RWPE2 (cell line): ENCODE measurements around the gene USP36.

Source experiments
- ATAC-seq: fragments of 200-7000 bp; cut with Tn5 transposase; 3 replicates; pipeline ENCODE4 v1.9.1; 2021; ENCODE audit warnings: low read depth
- DNase-seq: peaks from one replicate; pipeline ENCODE4 v3.0.0-alpha.2; 2020; ENCODE audit warnings: low spot score
- H3K27ac ChIP-seq: fragments of 450-650 bp; 2 replicates; pipeline ENCODE4 v1.5.1; 2017; ENCODE audit warnings: mild to moderate bottlenecking; ENCODE audit not compliant: poor library complexity, severe bottlenecking
- H3K27me3 ChIP-seq: fragments of 250-450 bp; sonication (Bioruptor Pico); 2 replicates; pipeline ENCODE4 v1.5.1; 2021; ENCODE audit warnings: mild to moderate bottlenecking, moderate library complexity; ENCODE audit not compliant: insufficient read depth, poor library complexity, severe bottlenecking
- H3K36me3 ChIP-seq: fragments of 250-450 bp; sonication (Bioruptor Pico); 2 replicates; pipeline ENCODE4 v1.5.1; 2020; ENCODE audit warnings: low read depth, mild to moderate bottlenecking, moderate library complexity
- H3K4me1 ChIP-seq: fragments of 250-450 bp; sonication (Bioruptor Pico); 2 replicates; pipeline ENCODE4 v1.5.1; 2021; ENCODE audit warnings: mild to moderate bottlenecking, moderate library complexity; ENCODE audit not compliant: insufficient read depth, poor library complexity, severe bottlenecking
- H3K4me3 ChIP-seq: fragments of 250-450 bp; sonication (Bioruptor Pico); 2 replicates; pipeline ENCODE4 v1.5.1; 2021; ENCODE audit warnings: mild to moderate bottlenecking, moderate library complexity; ENCODE audit not compliant: severe bottlenecking
- H3K9me3 ChIP-seq: fragments of 250-450 bp; sonication (Bioruptor Pico); 2 replicates; pipeline ENCODE4 v1.5.1; 2021; ENCODE audit warnings: mild to moderate bottlenecking, moderate library complexity; ENCODE audit not compliant: severe bottlenecking
- TF ChIP-seq, protein P1 (sequence below): fragments of 450-650 bp; IDR thresholded peaks from one replicate; pipeline ENCODE4 v1.5.1; 2017; ENCODE audit warnings: mild to moderate bottlenecking, moderate library complexity; ENCODE audit not compliant: poor library complexity, severe bottlenecking

USP36 gene

DNA sequence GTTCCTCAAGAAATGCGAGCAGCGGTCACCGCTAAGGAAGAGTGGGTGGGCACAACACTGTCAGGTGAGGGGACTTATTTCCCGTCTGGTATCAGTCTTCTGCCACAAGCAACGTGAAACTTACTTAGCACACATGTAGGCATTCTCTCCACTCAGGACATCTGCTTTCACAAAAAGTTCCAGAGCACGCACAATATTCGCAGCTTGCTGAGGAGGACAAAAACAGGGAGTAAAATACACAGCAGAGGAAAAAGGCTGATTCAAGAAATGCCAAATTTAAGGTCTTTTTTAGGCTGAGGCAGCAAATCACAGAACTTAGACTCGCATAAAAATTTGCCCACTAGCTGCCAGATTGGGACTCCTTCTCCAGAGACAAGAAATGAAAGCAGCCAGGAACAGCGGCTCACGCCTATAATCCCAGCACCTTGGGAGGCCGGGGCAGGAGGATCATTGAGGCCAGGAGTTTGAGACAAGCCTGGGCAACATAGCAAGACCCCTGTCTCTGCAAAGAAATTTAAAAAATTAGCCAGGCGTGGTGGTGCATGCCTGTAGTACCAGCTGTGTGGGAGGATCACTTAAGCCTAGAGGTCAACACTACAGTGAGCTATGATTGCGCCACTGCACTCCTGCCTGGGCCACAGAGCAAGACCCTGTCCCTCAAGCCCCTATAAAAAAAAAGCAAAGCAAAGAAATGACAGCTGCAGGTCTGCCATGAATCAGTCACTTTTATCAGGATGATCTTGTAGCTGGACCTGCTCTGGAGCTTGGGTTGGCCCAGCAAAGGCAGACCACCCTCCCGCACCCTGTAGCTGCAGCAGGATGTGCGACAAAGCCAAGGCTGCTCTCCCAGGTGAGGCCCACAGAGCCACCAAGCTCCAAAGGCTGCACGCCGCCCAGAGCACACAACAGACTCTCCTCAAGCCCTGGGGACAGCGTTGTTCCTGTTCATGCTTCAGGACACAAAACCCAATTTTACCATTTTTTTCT is 20.5 kb downstream of the USP36 start:
- Histone ChIP-seq H3K27ac (no peak overlapping the region), H3K27me3 (no peaks in the 10 kb centered on the region), H3K9me3 (no peaks in the 10 kb centered on the region), H3K36me3 (peaks cover 94% of the 10 kb centered on the region), H3K4me1 (no peaks in the 10 kb centered on the region), H3K4me3 (no peak overlapping the region)
- DNase-seq: no peak
- no peak for ATAC-seq
- TF ChIP-seq, protein P1, sequence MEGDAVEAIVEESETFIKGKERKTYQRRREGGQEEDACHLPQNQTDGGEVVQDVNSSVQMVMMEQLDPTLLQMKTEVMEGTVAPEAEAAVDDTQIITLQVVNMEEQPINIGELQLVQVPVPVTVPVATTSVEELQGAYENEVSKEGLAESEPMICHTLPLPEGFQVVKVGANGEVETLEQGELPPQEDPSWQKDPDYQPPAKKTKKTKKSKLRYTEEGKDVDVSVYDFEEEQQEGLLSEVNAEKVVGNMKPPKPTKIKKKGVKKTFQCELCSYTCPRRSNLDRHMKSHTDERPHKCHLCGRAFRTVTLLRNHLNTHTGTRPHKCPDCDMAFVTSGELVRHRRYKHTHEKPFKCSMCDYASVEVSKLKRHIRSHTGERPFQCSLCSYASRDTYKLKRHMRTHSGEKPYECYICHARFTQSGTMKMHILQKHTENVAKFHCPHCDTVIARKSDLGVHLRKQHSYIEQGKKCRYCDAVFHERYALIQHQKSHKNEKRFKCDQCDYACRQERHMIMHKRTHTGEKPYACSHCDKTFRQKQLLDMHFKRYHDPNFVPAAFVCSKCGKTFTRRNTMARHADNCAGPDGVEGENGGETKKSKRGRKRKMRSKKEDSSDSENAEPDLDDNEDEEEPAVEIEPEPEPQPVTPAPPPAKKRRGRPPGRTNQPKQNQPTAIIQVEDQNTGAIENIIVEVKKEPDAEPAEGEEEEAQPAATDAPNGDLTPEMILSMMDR: no peak

DNA sequence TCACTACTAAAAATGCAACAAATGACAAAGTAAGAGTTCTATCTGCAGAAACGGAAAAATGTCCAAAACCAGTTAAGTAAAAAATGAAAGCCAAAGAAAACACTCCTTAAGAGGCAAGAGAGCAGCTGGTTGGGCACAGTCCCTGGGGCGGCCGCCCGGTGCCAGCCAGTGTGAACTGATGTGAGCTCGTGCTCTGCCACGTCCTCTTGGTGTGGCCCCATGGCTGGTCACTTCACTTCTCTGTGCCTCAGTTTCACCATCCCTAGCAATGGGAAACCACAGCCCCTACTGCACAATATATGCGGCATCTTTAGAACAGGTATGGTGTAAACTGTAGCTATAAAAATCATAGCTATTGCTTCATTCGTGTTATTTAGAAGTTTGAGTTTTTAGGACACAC is 21.2 kb downstream of the USP36 start:
- Histone ChIP-seq H3K9me3 (no peaks in the 10 kb centered on the region), H3K27ac (no peak overlapping the region), H3K27me3 (no peaks in the 10 kb centered on the region), H3K4me1 (no peaks in the 10 kb centered on the region), H3K4me3 (no peak overlapping the region), H3K36me3 (peaks cover 94% of the 10 kb centered on the region)
- DNase-seq (no peak), ATAC-seq (no peak)
- TF ChIP-seq, protein P1: no peak

DNA sequence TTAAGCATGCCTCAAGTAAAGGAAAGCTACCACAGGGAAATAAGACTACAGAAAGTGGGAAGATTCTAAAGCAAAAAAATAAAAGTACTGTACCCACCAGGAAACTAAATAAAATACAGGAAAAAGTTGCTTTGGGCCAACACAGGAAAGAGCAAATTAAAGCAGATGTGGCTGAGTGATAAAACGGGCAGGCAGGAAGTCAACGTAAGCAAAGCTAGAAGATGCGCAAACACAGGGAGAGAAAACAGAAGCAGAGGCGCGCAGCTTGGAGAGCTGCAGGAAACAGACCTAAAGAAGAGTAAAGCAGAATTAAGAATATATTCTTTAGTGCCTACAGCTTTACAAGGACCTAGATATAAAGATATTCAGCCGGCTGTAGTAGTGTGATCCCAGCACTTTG is 21.7 kb downstream of the USP36 start:
- Histone ChIP-seq H3K4me3 (no peak overlapping the region), H3K36me3 (peaks cover 94% of the 10 kb centered on the region)

DNA sequence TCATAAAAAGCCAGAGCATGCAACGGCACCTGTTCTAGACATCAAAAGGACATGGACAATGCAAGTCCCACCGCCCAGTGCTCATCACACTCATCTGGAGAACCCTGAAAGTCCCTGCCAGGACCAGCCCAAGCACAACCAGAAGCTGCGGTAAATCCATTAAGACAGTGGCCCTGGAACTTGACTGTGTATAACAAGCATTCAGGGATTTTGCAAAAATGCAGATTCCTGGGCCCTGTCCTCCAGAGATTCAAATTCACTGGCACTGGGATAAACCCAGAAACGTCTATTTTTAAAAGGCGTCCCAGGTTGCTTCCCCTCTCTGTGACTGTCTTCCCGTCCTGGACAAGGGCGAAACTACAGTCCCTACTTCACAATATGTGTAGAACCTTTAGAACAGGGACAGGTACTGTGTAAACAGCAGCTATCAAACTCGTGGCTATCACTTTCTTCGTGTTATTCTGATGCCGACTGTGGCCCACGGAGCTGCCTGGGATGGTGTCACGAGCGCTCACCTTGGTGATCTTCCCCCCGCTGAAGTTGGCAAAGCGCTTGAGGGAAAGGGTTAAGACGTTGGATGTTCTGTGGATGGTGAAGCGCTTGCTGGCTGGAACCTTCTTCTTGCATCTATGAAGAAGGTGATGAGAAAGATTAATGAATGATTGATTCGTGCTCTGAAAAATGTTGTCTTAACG is 22.3 kb downstream of the USP36 start:
- no peak for DNase-seq
- no peaks in the 10 kb centered on the region for H3K4me1 ChIP-seq

More for the DNA sequence above, 21.7 kb downstream of the USP36 start:
- H3K4me1 ChIP-seq: no peaks in the 10 kb centered on the region
- DNase-seq (no peak), ATAC-seq (no peak)
- no peaks in the 10 kb centered on the region for H3K27me3 ChIP-seq
- H3K9me3 ChIP-seq: no peaks in the 10 kb centered on the region
- H3K27ac ChIP-seq: no peak overlapping the region
- TF ChIP-seq, protein P1: no peak

More for the DNA sequence above, 22.3 kb downstream of the USP36 start:
- ATAC-seq: no peak
- Histone ChIP-seq H3K36me3 (peaks cover 94% of the 10 kb centered on the region), H3K27me3 (no peaks in the 10 kb centered on the region), H3K9me3 (no peaks in the 10 kb centered on the region), H3K4me3 (no peak overlapping the region), H3K27ac (no peak overlapping the region)
- TF ChIP-seq, protein P1: no peak
